ENCODE measurements around the gene MDFIC2. TPM values are rescaled to one million over a fixed set of nuclear protein-coding genes. Genes with fewer than 3 reads are reported as not detected.
A peak's percentile ranks its signal among the peaks of the same experiment; 100 is the strongest.

The MDFIC2 gene
- total and polyA plus RNA-seq, 2 experiments from 2014 or later = not detected

- Histone ChIP-seq H3K9me2 (ENCODE audit: insufficient read depth) (no peaks in the 10 kb centered on the region), H3K79me2 (replicated peaks; ENCODE audit: insufficient read depth) (no peaks in the 10 kb centered on the region), H2AFZ (no peak overlapping the region), H3K27ac (ENCODE audit: low read depth) (no peak overlapping the region), H3K4me2 (no peak overlapping the region), H3K4me3 (no peak overlapping the region), H3K36me3 (ENCODE audit: insufficient read depth) (no peaks in the 10 kb centered on the region), H3F3A (replicated peaks; ENCODE audit: low read depth) (no peaks in the 10 kb centered on the region), H3K27me3 (ENCODE audit: insufficient read depth) (no peaks in the 10 kb centered on the region), H4K20me1 (replicated peaks; ENCODE audit: insufficient read depth) (no peaks in the 10 kb centered on the region), H3K4me1 (ENCODE audit: insufficient read depth) (peaks cover 18% of the 10 kb centered on the region)
- ATAC-seq (no peak), DNase-seq (ENCODE audit: low spot score) (no peak)
- Mint-ChIP-seq H3K36me3 (ENCODE audit: low read depth) (no peaks in the 10 kb centered on the region), H3K4me1 (peaks cover 10% of the 10 kb centered on the region; the same call in 2 of the 3 replicates), H3K9me3 (peaks cover 3% of the 10 kb centered on the region; the same call in 2 of the 3 replicates), H3K27ac (no peak overlapping the region), H3K4me3 (no peak overlapping the region), H3K27me3 (ENCODE audit: insufficient read depth, low read depth, poor library complexity) (no peaks in the 10 kb centered on the region)
- TF ChIP-seq JUNB (IDR thresholded peaks at IDR 0.05; ENCODE audit: unreplicated experiment) (no peak), REST (IDR thresholded peaks at IDR 0.05; ENCODE audit: unreplicated experiment) (no peak)
Measured at GRCh38 chr3:70315021-70315420, 2.6 kb upstream of the MDFIC2 start.

- Histone ChIP-seq H3K4me2 (no peak overlapping the region), H3K4me3 (no peak overlapping the region), H3K9me2 (ENCODE audit: insufficient read depth) (no peaks in the 10 kb centered on the region), H3K36me3 (ENCODE audit: insufficient read depth) (no peaks in the 10 kb centered on the region), H3K27me3 (ENCODE audit: insufficient read depth) (no peaks in the 10 kb centered on the region), H2AFZ (no peak overlapping the region; the same call in 1 of the 2 replicates), H3K79me2 (replicated peaks; ENCODE audit: insufficient read depth) (no peaks in the 10 kb centered on the region), H3K4me1 (ENCODE audit: insufficient read depth) (peaks cover 18% of the 10 kb centered on the region), H4K20me1 (replicated peaks; ENCODE audit: insufficient read depth) (no peaks in the 10 kb centered on the region), H3K27ac (ENCODE audit: low read depth) (no peak overlapping the region), H3F3A (replicated peaks; ENCODE audit: low read depth) (no peaks in the 10 kb centered on the region)
- TF ChIP-seq REST (IDR thresholded peaks at IDR 0.05; ENCODE audit: unreplicated experiment) (no peak), ZNF114 (CRISPR knock-in tag; IDR thresholded peaks at IDR 0.05) (no peak)
- Mint-ChIP-seq H3K36me3 (ENCODE audit: low read depth) (no peaks in the 10 kb centered on the region), H3K4me1 (peaks cover 13% of the 10 kb centered on the region; the same call in 2 of the 3 replicates), H3K27me3 (ENCODE audit: insufficient read depth, low read depth, poor library complexity) (no peaks in the 10 kb centered on the region), H3K9me3 (no peaks in the 10 kb centered on the region), H3K27ac (peak overlapping the region; percentile 80; the same call in 1 of the 2 replicates), H3K4me3 (no peak overlapping the region)
- ATAC-seq (no peak), DNase-seq (ENCODE audit: low spot score) (no peak)
Measured at GRCh38 chr3:70310809-70311208, 1.6 kb downstream of the MDFIC2 start.
